HG03103 (cell line): ENCODE results near the gene SIPA1.

ENCODE experiments used
- ATAC-seq: cut with Tn5 transposase; IDR thresholded peaks from one replicate; pipeline ENCODE4 v1.9.1; 2021; ENCODE audit warnings: low read depth; ENCODE audit not compliant: unreplicated experiment

The SIPA1 gene

GRCh38 chr11:65695459-65696241 is 57.7 kb downstream of the SIPA1 start:
- no peak for ATAC-seq

GRCh38 chr11:65696802-65697552 is 59.1 kb downstream of the SIPA1 start:
- ATAC-seq, result no peak

- ATAC-seq, result no peak
Measured at GRCh38 chr11:65698205-65698604, 60.3 kb downstream of the SIPA1 start.

GRCh38 chr11:65699306-65699705 is 61.4 kb downstream of the SIPA1 start:
- ATAC-seq, result no peak

GRCh38 chr11:65700399-65700798 is 62.5 kb downstream of the SIPA1 start:
- ATAC-seq, result no peak
